A673 (cell line): ENCODE results near the gene SMYD3.

Source experiments
- EZH2 ChIP-seq: fragments of 200-600 bp; sonication (generic); IDR thresholded peaks from 2 replicates; pipeline ENCODE4 v1.6.1; 2017; ENCODE audit warnings: borderline replicate concordance, low read depth, mild to moderate bottlenecking, mixed read lengths, antibody characterized with exemption, low read length; ENCODE audit not compliant: poor library complexity, severe bottlenecking
- TF ChIP-seq, protein P1 (sequence below): fragments of 300-800, 200-600 bp; sonication (generic); conservative IDR thresholded peaks from 2 replicates; pipeline ENCODE4 v1.5.1; 2017; ENCODE audit warnings: low read depth, mild to moderate bottlenecking, antibody characterized with exemption, low read length, moderate library complexity, mixed read lengths

DNA sequence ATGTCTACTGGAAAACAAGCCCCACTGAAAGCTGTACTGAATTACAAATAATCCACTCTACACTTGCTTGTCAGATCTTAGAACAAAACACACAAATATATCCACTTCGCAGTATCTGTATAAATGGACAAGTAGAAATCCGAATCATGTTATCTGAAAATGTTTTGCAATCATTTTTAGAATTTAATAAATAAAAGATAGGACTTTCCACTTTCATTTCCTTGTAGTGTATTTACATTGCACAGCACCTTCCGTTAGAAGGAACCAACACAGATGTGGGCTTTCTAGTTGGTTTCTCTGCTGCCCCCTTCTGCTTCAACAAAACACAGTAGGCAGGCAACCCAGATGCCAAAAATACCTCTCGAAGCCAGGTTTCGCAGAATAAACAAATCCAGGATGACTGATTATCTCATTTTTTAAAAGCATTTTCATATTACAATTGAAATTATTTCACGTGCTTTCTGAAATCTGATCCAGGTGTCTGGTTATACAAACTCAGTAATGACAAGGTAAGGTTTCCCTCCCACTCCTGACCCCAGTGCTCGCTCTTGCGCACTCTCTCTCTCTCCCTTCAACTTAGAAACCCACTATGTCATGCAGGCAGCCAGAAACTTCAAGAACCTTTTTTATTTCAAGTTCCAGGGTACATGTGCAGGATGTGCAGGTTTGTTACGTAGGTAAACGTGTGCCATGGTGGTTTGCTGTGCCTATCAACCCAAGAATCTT, 389.9 kb downstream of the SMYD3 start:
- TF ChIP-seq, protein P1, sequence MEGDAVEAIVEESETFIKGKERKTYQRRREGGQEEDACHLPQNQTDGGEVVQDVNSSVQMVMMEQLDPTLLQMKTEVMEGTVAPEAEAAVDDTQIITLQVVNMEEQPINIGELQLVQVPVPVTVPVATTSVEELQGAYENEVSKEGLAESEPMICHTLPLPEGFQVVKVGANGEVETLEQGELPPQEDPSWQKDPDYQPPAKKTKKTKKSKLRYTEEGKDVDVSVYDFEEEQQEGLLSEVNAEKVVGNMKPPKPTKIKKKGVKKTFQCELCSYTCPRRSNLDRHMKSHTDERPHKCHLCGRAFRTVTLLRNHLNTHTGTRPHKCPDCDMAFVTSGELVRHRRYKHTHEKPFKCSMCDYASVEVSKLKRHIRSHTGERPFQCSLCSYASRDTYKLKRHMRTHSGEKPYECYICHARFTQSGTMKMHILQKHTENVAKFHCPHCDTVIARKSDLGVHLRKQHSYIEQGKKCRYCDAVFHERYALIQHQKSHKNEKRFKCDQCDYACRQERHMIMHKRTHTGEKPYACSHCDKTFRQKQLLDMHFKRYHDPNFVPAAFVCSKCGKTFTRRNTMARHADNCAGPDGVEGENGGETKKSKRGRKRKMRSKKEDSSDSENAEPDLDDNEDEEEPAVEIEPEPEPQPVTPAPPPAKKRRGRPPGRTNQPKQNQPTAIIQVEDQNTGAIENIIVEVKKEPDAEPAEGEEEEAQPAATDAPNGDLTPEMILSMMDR: peak; percentile 49
- no peak for TF ChIP-seq EZH2
